ENCODE measurements around the gene C13orf42. TPM values are rescaled to one million over a fixed set of nuclear protein-coding genes. Genes with fewer than 3 reads are reported as not detected.
"Not testable (repeated sequence)": the region's sequence is repeated elsewhere in the genome, so short reads cannot be mapped to it uniquely, and the experiment has no call there.

The C13orf42 gene
- total RNA-seq, 2 donors from 2014 or later: not detected

DNA sequence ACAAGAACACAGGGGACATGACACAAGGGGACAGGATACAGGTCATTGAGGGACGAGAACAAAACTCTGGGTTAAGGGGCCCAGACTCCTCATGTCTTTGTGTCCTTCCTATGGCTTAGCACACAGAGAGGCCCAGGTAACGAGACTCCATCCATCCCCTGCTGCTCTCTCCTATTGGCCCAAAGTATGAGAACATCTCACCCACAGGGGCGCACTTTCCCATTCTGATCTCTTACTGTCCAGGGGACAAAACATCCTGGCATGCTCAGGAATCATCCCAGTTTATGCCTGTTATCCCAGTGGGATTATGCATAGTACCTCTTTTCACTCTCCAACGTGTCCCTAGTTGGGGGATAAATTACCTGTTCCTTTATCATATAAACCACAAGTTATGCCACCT is 19.2 kb downstream of the C13orf42 start:
- no peak for DNase-seq (ENCODE audit: low spot score in 2 of 2)
- ATAC-seq: no peak
- no peaks in the 10 kb centered on the region for H3K9me3 Mint-ChIP-seq
- no peak overlapping the region for H3K27ac Mint-ChIP-seq
- H3K36me3 Mint-ChIP-seq: no peaks in the 10 kb centered on the region

DNA sequence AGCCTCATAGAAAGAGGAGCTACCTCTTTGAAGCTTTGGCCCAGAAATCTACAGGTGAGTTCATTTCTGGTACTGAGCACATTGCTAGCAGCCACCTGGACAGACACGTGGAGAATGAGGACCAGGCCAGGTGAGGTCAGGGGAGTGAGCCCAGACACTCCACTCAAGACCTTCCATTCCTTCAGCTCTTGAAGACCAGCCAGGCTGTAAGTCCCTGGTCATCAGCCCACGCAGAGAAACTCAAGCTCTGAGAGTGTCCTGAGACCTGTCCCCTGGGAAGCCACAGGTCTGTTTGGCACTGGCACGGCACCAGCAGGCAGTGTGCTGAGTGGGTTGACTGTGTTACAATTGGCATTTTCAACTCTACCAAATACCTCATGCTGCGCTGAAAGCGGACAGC is 27.4 kb downstream of the C13orf42 start:
- ATAC-seq (no peak), DNase-seq (ENCODE audit: low spot score in 2 of 2) (no peak)
- Mint-ChIP-seq H3K27ac (no peak overlapping the region), H3K9me3 (no peaks in the 10 kb centered on the region), H3K36me3 (no peaks in the 10 kb centered on the region)

DNA sequence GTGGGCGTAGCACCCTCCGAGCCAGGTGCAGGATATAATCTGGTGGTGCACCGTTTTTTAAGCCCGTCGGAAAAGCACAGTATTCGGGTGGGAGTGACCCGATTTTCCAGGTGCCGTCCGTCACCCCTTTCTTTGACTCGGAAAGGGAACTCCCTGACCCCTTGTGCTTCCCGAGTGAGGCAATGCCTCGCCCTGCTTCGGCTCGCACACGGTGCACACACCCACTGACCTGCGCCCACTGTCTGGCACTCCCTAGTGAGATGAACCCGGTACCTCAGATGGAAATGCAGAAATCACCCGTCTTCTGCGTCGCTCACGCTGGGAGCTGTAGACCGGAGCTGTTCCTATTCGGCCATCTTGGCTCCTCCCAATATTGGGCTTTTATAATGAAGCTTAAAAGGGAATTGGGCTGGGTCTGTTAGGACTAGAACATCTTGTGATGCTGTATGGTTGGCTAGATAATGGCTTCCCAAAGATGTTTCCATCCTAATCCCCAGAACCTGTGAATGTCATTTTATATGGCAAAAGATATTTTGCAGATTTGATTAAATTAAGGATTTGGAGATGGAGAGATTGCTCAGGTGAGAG is 30.5 kb downstream of the C13orf42 start:
- H3K9me3 Mint-ChIP-seq; H3K27ac Mint-ChIP-seq; ATAC-seq; H3K36me3 Mint-ChIP-seq; DNase-seq (ENCODE audit: low spot score in 2 of 2): not testable (repeated sequence)

DNA sequence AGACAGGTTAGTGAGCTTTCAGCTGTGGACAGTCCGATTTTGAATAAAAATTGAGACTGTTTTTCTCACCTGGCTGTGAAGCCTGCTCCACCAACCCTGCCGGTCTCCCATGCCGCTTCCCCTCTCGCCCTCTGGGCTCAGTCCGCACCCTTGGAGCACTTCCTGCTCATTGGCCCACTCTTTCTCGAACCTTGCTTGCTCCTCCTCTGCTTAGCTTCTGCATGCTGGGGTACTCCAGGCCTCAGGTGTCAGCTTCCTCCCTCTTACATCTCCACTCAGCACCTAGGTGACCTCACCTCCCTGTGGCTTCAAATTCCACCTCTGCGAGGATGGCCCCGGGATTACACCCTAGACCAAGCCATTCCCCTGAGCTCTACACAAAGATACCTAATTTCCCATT is 39.6 kb downstream of the C13orf42 start:
- DNase-seq (ENCODE audit: low spot score in 2 of 2): no peak
- Mint-ChIP-seq H3K27ac (peak overlapping the region in 1 of 2 donors; percentile 19), H3K36me3 (no peaks in the 10 kb centered on the region), H3K9me3 (no peaks in the 10 kb centered on the region)
- ATAC-seq: no peak

DNA sequence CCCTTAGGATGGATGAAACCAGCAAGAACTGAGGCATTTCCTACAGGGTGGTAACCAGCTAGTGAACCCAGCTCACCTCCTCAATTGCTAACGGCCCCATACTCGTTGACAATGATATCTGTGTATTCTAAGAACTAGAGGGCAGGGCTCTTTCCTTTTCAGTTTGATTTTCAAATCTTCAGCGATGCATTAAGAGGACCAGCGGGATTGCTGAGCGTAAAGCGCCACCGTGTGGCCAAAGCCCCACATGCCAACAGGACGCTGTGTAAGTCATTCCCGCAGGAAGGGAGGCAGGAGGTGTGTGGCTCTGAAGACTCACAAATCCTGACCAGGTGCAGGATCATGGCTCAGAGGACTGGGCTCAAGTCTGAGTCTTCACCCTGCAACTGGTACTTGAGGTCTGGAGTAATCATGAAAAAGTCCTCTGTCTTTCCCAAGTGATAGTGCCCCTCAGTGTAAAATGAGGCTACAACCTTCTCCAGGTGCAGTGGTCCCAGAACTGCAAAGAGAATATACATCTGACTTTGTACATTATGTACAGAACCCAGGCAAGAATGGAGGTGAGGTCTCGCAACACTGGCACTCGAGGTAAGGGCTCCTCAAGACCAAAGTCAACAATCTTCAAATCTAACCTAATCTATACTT is 40.9 kb downstream of the C13orf42 start:
- Mint-ChIP-seq H3K9me3 (no peaks in the 10 kb centered on the region), H3K36me3 (no peaks in the 10 kb centered on the region), H3K27ac (no peak overlapping the region)
- ATAC-seq: peak; percentile 90 to 91
- DNase-seq (ENCODE audit: low spot score in 2 of 2): peak; percentile 71 to 82

DNA sequence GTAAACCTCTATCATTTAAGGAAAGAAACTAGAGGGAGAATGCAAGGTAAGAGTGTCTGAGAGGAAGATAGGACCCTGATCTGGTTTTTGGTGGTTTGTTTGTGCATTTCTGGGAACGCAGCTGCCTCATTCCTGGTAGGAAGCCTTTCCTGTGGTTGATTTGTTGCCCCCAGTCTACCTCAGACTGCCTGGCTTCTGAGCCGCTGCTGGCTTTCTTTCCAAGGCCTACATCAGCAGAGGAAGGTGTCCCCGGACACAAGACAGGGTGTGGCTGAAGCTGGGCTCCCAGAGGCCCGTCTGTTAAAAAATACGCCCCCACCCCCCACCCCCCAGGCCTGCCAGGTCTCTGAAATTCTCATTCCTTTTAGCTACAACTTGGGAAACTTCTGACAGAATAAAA is 42.6 kb downstream of the C13orf42 start:
- ATAC-seq: no peak
- Mint-ChIP-seq H3K36me3 (no peaks in the 10 kb centered on the region), H3K27ac (no peak overlapping the region), H3K9me3 (no peaks in the 10 kb centered on the region)
- DNase-seq (ENCODE audit: low spot score in 2 of 2): no peak

DNA sequence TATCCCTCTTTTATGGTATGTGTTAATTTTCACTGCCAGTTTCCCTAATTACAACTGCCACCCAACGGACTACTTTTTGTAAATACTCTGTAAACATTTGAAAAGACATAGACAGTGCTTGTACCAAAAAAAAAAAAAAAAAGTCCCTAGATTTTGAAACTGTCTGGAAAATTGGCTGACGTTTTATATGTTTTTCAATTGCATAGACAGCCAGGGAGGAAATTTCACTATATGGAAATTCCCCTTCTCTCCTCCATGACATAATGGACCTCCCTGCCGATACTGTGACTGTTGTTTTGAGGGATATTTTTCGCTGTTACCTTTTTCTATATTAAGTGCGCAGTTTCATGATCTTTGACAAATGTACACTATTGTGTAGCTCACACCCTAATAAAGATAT is 43.4 kb downstream of the C13orf42 start:
- H3K36me3 Mint-ChIP-seq: no peaks in the 10 kb centered on the region
- DNase-seq (ENCODE audit: low spot score in 2 of 2): no peak
- H3K27ac Mint-ChIP-seq: no peak overlapping the region
- ATAC-seq: no peak
- H3K9me3 Mint-ChIP-seq: no peaks in the 10 kb centered on the region

DNA sequence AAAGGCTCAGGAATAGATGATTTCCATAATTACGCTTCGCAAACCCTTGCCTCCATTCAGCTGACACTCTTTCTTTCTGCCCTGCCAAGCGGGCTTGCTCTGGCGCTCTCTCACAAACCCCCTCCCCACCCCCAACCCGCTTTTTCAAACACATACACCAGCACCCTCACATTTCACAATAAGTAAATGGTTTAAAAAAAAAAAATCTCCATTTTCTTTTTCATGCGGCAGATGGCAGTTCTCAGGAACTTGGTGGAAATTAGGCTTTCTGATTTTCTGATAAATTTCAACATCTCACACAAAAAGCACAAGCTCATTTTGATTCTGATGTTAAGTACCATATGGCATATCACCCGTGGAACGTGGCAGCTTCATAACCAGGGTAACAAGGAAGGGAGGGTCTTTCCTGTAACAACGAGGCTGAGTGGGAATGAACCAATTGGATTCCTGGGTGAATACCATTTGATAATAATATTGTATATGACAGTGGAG is 43.8 kb downstream of the C13orf42 start:
- ATAC-seq (no peak), DNase-seq (ENCODE audit: low spot score in 2 of 2) (no peak)
- H3K36me3 Mint-ChIP-seq: no peaks in the 10 kb centered on the region
- H3K27ac Mint-ChIP-seq: no peak overlapping the region
- H3K9me3 Mint-ChIP-seq: no peaks in the 10 kb centered on the region

DNA sequence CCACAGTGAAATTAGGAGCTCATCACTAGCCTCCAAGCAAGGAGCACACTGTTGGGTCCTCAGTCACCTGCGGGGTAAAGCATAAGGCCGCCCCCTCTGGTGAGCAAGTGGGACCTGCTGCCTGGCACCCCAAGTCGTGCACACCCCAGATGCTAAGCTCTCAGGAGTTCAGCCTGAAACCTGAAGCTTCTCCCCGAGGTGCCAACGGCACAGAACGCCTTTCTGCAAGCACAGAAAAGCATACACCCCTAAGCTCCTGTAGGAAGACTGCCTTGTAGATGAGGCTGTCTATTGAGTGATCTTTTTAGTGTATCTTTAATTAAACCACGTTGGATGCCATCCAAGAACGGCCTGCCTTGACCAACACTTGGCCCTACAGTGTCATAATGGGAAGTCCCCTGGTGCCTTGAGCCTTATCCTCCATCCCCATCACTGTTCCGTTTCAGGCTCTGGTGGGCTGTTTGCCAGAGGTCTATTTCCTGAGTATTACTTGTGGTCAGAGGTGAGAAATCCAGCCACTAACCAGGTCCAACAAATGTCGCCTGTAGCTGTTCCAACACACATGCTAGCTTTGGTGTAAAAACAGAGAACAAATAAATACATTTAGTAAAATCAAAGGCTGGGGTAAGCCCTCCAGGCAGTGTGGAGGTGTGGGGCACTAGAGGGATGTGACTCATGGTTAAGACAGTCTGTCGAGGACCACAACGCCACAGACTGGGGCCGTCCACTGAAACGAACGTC is 44.8 kb downstream of the C13orf42 start:
- DNase-seq (ENCODE audit: low spot score in 2 of 2): no peak

DNA sequence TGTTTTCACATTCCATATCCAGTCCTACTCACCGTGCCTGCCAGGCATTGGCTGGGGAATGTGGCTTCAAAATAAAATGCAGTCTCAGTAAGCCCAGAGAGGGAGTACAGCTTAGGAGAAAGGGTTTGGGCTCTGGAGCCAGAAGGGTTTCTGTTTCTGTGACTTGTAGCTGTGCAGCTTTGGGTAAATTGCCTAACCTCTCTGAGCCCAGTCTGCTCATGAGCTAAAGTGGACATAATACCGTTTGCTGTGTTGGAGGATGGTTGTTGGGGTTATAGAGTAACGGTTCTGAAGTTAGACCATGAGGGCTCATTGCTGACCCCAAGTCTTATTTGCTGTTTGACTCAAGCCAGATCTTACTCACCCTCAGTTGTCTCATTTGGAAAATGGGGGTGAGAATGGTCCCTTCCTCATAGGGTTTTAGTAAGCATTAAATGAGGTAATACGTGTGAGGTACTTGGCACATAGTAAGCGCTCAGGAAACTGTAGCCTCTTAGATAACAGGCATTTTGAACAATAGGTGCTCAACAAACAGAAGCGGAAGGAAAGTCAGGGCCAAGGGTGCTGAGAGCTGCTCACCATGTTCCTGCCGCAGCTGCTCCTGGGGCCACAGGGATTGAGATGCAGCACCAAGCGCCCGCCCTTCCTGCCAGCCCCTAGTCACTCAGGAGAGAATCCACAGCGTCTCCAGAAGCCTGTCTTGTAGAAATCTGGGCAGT is 45.5 kb downstream of the C13orf42 start:
- Mint-ChIP-seq H3K27ac (no peak overlapping the region), H3K36me3 (no peaks in the 10 kb centered on the region), H3K9me3 (no peaks in the 10 kb centered on the region)
- no peak for DNase-seq (ENCODE audit: low spot score in 2 of 2)
- peak in 1 of 2 donors; percentile 11 for ATAC-seq

More for the DNA sequence above, 44.8 kb downstream of the C13orf42 start:
- Mint-ChIP-seq H3K27ac (no peak overlapping the region), H3K36me3 (no peaks in the 10 kb centered on the region), H3K9me3 (no peaks in the 10 kb centered on the region)
- peak in 1 of 2 donors; percentile 27 for ATAC-seq

DNA sequence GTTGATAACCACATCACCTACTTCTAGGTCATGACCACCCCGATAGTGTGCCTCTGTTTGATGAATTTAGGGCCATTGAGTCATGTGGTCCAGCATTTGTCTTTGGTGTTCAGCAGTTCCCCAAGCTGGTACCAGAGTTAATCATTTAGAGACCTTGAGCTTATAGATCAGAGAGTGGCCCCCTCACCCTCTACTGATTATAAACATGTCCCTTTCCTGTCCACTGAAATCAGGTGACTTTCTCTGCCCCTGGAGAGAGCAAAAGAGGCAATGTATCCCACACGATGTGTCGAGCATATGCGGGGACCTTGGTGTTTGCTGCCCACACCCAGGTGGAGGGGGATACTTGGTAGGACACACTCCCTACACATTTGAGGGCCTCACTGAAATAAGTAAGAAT is 46.3 kb downstream of the C13orf42 start:
- ATAC-seq (no peak), DNase-seq (ENCODE audit: low spot score in 2 of 2) (no peak)
- Mint-ChIP-seq H3K9me3 (no peaks in the 10 kb centered on the region), H3K36me3 (no peaks in the 10 kb centered on the region), H3K27ac (no peak overlapping the region)

DNA sequence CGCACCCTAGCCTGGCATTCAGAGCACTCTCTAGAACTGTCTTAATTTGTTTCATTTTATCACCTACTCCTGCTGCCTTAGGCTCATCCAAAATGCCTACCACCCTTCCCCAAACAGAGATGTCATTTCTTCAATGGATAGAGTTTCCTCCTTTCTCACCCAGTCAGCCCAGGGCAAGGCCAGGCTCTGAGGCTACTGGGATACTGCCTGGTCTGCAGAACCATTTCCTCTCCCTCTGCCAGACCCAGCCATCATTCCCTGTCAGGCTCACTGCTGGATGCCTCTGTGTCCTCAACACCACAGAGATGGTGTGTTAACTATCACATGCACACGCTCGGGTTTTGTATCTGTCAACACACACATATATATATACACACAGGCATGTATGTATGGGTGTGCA is 47.2 kb downstream of the C13orf42 start:
- Mint-ChIP-seq H3K36me3 (no peaks in the 10 kb centered on the region), H3K27ac (no peak overlapping the region), H3K9me3 (no peaks in the 10 kb centered on the region)
- no peak for DNase-seq (ENCODE audit: low spot score in 2 of 2)
- no peak for ATAC-seq

DNA sequence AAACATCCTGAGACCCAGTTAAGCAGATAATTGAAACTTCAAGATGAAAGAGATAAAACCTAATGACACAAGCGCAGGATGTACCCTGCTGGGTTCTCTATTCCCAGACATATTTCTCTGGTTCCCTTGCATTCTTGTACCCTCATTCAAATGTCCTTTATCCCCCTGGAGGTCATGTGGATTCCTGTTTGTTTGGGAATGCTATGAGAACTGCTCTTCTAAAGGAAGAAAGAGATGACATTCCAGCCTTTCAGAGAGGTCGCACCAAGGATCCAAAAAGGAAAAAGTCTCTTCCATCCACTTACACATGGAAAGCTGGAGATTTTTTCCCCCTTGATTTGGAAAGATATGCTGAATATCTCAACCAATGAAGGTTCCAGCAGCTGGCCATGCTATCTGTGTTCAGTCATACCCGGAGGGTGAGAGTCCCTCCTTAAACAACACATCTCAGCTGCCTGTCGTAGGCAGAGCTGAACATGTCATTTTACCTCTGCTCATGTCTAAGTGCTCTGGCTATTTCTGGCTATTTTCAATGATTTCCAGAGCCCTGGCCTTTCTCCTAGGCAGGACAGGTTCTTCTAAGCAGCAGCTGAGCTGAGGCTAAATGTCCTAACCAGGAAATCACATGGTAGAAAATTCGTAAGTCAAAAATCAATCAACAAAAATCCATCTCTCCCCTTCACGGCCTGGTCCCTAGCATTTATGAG is 52.5 kb downstream of the C13orf42 start:
- Mint-ChIP-seq H3K27ac (no peak overlapping the region), H3K9me3 (no peaks in the 10 kb centered on the region), H3K36me3 (no peaks in the 10 kb centered on the region)
- ATAC-seq (no peak), DNase-seq (ENCODE audit: low spot score in 2 of 2) (no peak)

DNA sequence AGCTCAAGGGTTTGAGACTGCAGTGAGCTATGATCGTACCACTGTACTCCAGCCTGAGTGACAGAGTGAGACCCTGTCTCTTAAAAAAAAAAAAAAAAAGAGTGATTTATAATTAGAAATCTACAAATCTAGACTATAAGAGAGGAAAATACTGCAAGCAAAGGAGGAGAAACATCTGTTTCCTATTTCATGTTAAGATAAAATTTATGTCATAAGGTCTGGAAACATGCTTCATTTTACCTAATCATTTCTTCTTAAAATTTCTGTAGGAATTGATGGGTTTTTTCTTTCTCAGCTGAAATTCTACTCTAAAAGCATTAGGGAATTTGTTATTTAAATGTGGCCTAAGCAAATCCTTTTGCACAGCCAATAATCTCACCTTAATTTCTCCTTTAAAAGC is 53.2 kb downstream of the C13orf42 start:
- DNase-seq (ENCODE audit: low spot score in 2 of 2): no peak
- H3K27ac Mint-ChIP-seq: no peak overlapping the region
- no peaks in the 10 kb centered on the region for H3K36me3 Mint-ChIP-seq
- no peak for ATAC-seq
- H3K9me3 Mint-ChIP-seq: no peaks in the 10 kb centered on the region

DNA sequence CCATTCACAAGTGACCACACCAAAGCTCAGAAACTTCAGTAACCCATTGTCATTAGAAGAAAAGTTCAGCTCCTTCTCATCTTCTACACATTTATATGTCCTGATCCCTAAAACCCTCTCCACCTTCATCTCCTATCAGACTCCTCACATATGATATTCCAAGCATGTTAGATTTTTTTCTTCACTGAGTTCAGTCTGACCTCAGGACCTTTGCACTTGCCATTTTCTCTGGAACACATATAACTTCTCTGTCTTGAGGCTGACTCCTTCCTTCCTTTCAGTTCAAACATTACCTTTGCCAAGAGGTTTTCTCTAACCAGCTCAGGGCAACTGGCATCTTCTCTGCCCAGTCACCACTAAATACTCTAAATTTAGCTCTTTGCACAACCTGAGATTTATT is 54.1 kb downstream of the C13orf42 start:
- Mint-ChIP-seq H3K9me3 (no peaks in the 10 kb centered on the region), H3K36me3 (no peaks in the 10 kb centered on the region), H3K27ac (peak overlapping the region in 1 of 2 donors; percentile 5)
- ATAC-seq (no peak), DNase-seq (ENCODE audit: low spot score in 2 of 2) (no peak)

DNA sequence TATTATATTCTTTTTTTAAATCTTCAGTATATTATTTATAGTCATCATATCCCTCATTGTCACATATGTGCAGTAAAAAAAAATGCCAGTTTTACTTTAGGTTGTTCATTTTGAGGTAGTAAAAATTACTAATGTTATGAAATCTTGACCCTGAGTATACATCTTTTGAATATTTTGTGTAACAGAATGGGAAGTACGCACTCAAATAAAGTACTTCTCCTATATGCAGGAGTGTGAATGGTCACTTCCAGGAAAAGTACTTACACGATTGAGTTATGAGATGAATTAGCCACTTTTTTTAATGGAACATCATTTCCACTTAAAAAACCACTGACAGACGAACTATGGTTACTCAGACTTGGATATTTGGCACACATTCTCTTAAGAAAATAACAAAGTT is 58.5 kb downstream of the C13orf42 start:
- DNase-seq (ENCODE audit: low spot score in 2 of 2) (no peak), ATAC-seq (no peak)
- no peak overlapping the region for H3K27ac Mint-ChIP-seq
- no peaks in the 10 kb centered on the region for H3K36me3 Mint-ChIP-seq
- no peaks in the 10 kb centered on the region for H3K9me3 Mint-ChIP-seq

Data from activated naive CD4-positive, alpha-beta T cell treated with anti-CD3 and anti-CD28 coated beads, Interleukin-2, amount 50 U/mL, for 72 hours (primary cell).